Left ventricle myocardium inferior (tissue), 1 donor: ENCODE results near the gene SUPT6H. TPM values are rescaled to one million over a fixed set of nuclear protein-coding genes. Genes with fewer than 3 reads are reported as not detected.

Experiments
- DNase-seq: peaks from one replicate; pipeline ENCODE4 v3.0.0-alpha.2; 2020
- H3K27ac ChIP-seq: fragments of 200-600 bp; replicated peaks from 2 replicates; pipeline ENCODE4 v1.8.0; 2021
- H3K27me3 ChIP-seq: fragments of 200-600 bp; 2 replicates; pipeline ENCODE4 v1.8.0; 2021; ENCODE audit warnings: low read depth
- H3K36me3 ChIP-seq: fragments of 200-600 bp; 2 replicates; pipeline ENCODE4 v1.8.0; 2021
- H3K4me1 ChIP-seq: fragments of 200-600 bp; 2 replicates; pipeline ENCODE4 v1.8.0; 2021
- H3K4me3 ChIP-seq: fragments of 200-600 bp; 2 replicates; pipeline ENCODE4 v1.8.0; 2021; ENCODE audit warnings: mild to moderate bottlenecking, moderate library complexity
- H3K9me3 ChIP-seq: fragments of 200-600 bp; replicated peaks from 2 replicates; pipeline ENCODE4 v1.8.0; 2021
- intact Hi-C: fragments of 100-400 bp; cut with micrococcal nuclease; formaldehyde crosslinking; loops from one replicate; pipeline ENCODE4 v1.11.0; 2022
- total RNA-seq: library from RNA; stranded (reverse); fragmentation: NEBNext Ultra II Directional; extraction: Animal tissue kit (Norgen Biotek cat#: 25700); gene quantifications from one replicate; pipeline ENCODE4 v1.2.1, GENCODE V29; 2021
- TF ChIP-seq, protein P1 (sequence below): fragments of 200-600 bp; IDR thresholded peaks from 2 replicates; pipeline ENCODE4 v1.8.0; 2021; ENCODE audit warnings: antibody characterized with exemption, mild to moderate bottlenecking, borderline replicate concordance
- donor health status: DM: no; HTN: yes; CAD: no; lungs with severe emphysema.

SUPT6H gene
- total RNA-seq, 1 donor from 2014 or later = 44.8 TPM

DNA sequence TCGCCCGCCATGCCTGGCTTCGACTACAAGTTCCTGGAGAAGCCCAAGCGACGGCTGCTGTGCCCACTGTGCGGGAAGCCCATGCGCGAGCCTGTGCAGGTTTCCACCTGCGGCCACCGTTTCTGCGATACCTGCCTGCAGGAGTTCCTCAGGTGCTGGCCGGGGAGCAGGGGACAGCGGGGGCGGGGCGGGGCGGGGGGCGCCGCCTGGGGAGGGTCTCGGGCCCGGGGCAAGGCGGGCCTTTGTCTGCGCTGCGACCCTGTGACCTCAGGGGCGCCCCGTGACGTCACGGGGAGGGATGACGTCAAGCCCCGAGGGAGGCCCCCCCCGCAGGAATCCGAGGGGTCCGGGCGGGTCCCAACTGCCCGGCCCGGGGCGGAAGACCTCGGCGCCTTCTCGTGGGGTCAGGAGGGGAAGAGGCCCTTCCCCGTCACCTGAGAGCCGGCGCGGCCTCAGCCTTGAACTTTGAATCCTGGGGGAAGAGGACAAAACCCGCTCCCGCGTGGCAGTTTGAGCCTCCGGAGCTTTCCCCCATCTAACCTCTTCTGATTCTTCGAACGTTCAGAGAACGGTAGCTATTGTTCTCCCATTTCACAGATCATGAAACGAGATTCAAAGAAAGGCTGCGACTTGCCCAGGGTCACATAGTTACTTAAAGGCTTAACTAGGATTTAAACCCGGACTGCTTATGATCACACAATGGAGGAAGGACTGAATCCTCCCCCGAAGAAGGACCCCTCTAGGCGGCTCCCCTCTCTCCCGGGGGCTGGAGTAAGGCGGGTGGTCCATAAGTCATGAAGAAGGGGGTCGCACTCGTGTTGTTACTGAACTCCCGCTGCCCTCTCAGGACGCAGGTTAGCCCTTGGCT, 82.3 kb downstream of the SUPT6H start:
- peak; percentile 52 for DNase-seq
- no peaks in the 10 kb centered on the region for H3K27me3 ChIP-seq
- intact Hi-C loops = no loop called here
- peak overlapping the region; percentile 84 for H3K4me3 ChIP-seq
- H3K4me1 ChIP-seq = peaks cover 51% of the 10 kb centered on the region
- H3K36me3 ChIP-seq = peaks cover 13% of the 10 kb centered on the region
- H3K27ac ChIP-seq = peak overlapping the region; percentile 87
- TF ChIP-seq, protein P1, sequence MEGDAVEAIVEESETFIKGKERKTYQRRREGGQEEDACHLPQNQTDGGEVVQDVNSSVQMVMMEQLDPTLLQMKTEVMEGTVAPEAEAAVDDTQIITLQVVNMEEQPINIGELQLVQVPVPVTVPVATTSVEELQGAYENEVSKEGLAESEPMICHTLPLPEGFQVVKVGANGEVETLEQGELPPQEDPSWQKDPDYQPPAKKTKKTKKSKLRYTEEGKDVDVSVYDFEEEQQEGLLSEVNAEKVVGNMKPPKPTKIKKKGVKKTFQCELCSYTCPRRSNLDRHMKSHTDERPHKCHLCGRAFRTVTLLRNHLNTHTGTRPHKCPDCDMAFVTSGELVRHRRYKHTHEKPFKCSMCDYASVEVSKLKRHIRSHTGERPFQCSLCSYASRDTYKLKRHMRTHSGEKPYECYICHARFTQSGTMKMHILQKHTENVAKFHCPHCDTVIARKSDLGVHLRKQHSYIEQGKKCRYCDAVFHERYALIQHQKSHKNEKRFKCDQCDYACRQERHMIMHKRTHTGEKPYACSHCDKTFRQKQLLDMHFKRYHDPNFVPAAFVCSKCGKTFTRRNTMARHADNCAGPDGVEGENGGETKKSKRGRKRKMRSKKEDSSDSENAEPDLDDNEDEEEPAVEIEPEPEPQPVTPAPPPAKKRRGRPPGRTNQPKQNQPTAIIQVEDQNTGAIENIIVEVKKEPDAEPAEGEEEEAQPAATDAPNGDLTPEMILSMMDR = no peak
- H3K9me3 ChIP-seq = no peaks in the 10 kb centered on the region

DNA sequence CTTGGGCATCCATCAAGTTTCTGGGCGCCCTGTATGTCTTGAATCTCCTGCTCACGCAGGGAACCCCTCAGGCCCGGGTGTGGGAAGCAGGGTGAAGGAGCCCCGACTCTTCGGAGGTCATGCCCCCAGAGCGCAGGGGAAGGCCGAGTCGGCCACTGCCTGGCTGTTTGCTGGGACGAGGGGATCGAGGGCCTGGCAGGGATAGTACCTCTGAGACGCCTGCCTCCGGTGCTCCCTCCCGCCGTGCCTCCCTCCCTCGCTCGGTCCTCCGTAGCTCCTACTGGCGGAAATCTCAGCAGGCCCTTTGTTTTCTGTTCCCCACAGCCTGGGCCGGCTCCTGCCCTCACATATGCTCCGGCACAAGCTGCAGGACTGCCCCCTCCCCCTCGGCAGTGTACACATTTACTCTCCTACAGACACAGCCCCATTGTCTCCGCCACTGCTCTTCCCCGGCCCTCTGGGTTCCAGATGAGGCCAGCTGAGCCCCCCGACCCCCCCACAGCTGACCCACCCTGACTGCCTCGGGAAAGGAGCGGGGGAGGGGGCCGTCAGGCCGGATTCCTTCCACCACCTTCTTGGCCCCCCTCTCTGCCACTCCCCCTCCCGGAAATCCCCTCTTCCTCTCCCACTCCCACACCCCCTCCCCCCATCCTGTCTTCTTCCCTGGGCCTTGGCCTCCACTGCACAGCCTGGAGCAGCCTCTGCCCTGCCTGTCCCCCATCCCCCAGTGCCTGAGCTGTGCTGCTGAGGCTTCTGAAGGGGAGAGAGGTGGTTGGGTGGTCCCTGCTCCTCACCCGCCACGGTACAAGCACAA, 83.2 kb downstream of the SUPT6H start:
- intact Hi-C loops = no loop called here
- H3K36me3 ChIP-seq = peaks cover 13% of the 10 kb centered on the region
- TF ChIP-seq, protein P1 = no peak
- DNase-seq = no peak
- H3K27ac ChIP-seq = peak overlapping the region; percentile 87
- H3K9me3 ChIP-seq = no peaks in the 10 kb centered on the region
- H3K4me3 ChIP-seq = peak overlapping the region; percentile 84
- peaks cover 59% of the 10 kb centered on the region for H3K4me1 ChIP-seq
- no peaks in the 10 kb centered on the region for H3K27me3 ChIP-seq

DNA sequence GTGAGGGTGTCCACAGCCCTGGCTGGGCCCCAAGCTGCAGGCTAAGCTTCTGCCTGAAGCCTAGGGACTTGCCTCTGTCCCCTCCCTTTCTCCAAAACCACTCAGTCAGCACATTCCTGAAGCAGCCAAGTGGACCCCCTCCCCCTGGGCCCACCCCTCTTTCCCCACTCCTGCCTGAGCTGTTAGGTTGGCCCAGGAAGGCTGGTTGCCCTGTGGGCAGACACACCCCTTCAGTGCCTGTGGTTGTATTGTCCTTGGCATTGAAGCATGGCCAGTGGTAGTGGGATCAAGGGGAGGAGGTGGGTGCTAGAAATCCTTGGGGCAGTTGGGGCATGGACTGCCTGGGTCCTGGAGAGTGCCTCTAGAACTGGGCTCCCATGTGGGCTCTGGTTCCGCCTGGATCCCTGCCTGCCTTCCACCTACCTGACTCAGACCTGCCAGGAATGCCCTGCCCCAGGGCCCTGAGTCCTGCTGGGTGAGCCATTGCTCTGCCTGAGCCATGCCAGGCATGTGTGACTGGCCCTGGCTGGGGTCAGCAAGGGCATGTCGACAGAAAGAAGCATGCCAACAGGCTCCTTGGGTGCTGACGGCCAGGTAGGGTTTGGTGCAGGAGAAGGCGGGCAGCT, 83.9 kb downstream of the SUPT6H start:
- Histone ChIP-seq H3K27me3 (no peaks in the 10 kb centered on the region), H3K4me1 (peaks cover 62% of the 10 kb centered on the region), H3K27ac (peak overlapping the region; percentile 87), H3K36me3 (peaks cover 13% of the 10 kb centered on the region), H3K9me3 (no peaks in the 10 kb centered on the region), H3K4me3 (peak overlapping the region; percentile 84)
- intact Hi-C loops = no loop called here
- no peak for DNase-seq
- TF ChIP-seq, protein P1 = no peak

DNA sequence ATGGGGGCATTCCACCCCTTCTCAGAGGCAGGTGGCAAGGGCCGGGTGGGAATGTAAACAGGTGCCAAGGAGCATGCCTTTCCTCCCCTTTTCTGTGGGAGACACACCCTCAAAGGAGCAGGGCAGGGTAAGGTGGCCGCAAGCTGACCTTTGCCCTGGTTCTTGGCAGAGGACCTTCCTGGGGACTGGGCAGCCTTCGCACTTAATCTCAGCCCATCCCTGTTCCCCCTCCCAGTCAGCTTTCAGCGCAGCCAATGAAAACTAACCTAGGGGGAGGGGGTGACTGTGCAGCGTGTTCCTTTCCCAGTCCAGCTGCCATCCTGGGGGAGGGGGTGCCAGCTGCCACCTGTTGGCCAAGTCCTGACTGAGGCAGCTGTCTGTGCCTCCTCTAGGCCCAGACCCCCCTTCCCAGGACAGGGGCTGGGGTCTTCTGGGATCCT, 84.6 kb downstream of the SUPT6H start:
- no peak for DNase-seq
- Histone ChIP-seq H3K4me1 (peaks cover 62% of the 10 kb centered on the region), H3K9me3 (no peaks in the 10 kb centered on the region), H3K36me3 (peaks cover 13% of the 10 kb centered on the region), H3K27me3 (no peaks in the 10 kb centered on the region), H3K27ac (peak overlapping the region; percentile 30), H3K4me3 (no peak overlapping the region)
- TF ChIP-seq, protein P1 = no peak
- intact Hi-C loops = no loop called here

DNA sequence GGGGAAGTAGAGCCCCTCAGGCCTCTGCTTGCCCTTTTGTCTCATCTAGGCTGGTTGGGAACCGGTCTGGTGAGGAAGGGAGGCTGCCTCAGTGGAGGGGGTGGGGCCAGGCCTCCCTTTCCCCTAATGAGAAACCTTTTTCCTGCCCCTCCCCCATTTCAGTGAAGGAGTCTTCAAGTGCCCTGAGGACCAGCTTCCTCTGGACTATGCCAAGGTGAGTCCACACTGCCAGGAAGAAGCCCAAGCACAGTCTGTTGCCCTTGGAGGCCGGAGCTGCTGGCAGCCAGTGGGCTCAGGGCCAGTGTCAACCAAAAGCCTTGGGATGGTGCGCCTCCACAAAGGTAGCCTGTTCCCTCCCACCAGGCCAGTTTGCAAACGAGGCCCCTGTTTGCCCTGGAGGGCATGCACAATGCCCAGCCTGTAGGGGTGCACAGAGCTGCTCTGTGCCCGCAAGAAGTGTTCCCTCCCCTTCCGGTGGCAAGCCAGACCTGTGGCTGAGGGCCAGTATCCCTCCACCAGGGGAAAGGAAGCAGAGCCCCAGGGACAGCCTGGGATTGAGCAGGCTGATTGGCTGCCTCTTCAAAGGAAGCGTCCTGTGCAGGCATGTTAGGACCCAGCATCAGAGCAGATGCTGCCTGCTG, 85.2 kb downstream of the SUPT6H start:
- TF ChIP-seq, protein P1 = no peak
- intact Hi-C loops = no loop called here
- H3K4me3 ChIP-seq = no peak overlapping the region
- H3K4me1 ChIP-seq = peaks cover 62% of the 10 kb centered on the region
- peaks cover 13% of the 10 kb centered on the region for H3K36me3 ChIP-seq
- DNase-seq = no peak
- H3K27me3 ChIP-seq = no peaks in the 10 kb centered on the region
- no peaks in the 10 kb centered on the region for H3K9me3 ChIP-seq
- peak overlapping the region; percentile 30 for H3K27ac ChIP-seq
